SJSA1 (cell line): Measurements from ENCODE around the gene TEDDM1. TPM values are rescaled to one million over a fixed set of nuclear protein-coding genes. Genes with fewer than 3 reads are reported as not detected.

Experiments used
- DNase-seq, 2 experiments: peaks; one replicate each; pipeline ENCODE4 v3.0.0-alpha.2; 2015 to 2020; ENCODE audit warnings: low spot score in 2 of 2, low read depth in 1 of 2
- H3K27ac ChIP-seq: fragments of 250-450 bp; sonication (Bioruptor Pico); 2 replicates; pipeline ENCODE4 v1.5.1; 2020; ENCODE audit warnings: mild to moderate bottlenecking, moderate library complexity
- H3K27me3 ChIP-seq: fragments of 250-450 bp; sonication (Bioruptor Pico); replicated peaks from 2 replicates; pipeline ENCODE4 v1.5.1; 2020; ENCODE audit warnings: mild to moderate bottlenecking, moderate library complexity
- H3K36me3 ChIP-seq: fragments of 250-450 bp; sonication (Bioruptor Pico); 2 replicates; pipeline ENCODE4 v1.5.1; 2020; ENCODE audit warnings: mild to moderate bottlenecking
- H3K4me1 ChIP-seq: fragments of 250-450 bp; sonication (Bioruptor Pico); replicated peaks from 2 replicates; pipeline ENCODE4 v1.6.1; 2021; ENCODE audit warnings: mild to moderate bottlenecking
- H3K4me3 ChIP-seq: fragments of 250-450 bp; sonication (Bioruptor Pico); 2 replicates; pipeline ENCODE4 v1.5.1; 2020; ENCODE audit warnings: mild to moderate bottlenecking
- H3K9me3 ChIP-seq: fragments of 250-450 bp; sonication (Bioruptor Pico); replicated peaks from 2 replicates; pipeline ENCODE4 v1.5.1; 2020; ENCODE audit warnings: mild to moderate bottlenecking
- total RNA-seq: library from RNA; depleted of rRNA; stranded (reverse); fragments of >200 nt; shearing (Covaris generic); gene quantifications from 2 replicates; pipeline ENCODE4 v1.2.3, GENCODE V29; 2014

TEDDM1 gene
- total RNA-seq, 1 experiment from 2014 or later = not detected

DNA sequence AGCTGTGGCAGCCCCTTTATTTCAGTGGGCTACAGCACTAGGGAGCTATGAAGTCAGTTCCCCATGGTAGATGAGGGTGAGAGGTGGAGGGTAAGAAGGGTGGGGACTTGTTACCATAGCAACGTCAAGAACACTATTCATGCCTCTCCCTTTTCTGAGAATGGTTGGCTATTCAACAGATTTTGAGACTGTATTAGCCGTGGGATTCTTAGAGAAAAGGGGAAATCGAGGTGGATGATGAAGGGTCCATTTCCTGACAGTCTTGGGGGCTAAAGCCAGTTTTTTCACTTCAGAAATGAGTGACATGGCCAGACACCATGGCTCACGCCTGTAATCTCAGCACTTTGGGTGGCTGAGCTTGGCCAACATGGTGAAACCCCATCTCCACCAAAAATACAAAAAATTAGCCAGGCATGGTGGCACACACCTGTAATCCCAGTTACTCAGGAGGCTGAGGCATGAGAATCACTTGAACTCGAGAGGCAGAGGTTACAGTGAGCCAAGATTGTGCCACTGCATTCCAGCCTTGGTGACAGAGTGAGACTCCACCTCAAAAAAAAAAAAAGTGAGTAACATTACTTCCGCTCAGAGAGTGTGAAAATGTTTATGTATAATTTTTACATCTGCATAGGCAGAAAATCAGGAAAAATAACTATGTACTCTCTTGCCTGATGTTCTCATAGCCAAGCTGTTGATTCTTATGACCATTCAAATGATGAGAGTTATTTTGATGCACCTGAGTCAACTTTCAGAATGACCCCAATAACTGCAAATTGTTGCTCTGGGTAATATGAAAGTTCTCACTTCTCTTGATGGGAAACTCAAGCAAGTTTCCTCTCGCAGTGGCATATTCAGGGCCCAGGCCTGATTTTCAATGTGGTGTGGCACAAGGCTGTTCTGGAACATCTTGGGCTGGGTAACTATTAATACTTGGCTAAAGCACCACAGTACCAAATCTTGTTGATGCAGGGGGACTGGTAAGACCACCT lies 26.3 kb upstream of the TEDDM1 start:
- Histone ChIP-seq H3K27me3 (no peaks in the 10 kb centered on the region), H3K9me3 (no peaks in the 10 kb centered on the region), H3K27ac (no peak overlapping the region), H3K4me1 (no peaks in the 10 kb centered on the region), H3K4me3 (no peak overlapping the region), H3K36me3 (no peaks in the 10 kb centered on the region)
- DNase-seq = no peak

DNA sequence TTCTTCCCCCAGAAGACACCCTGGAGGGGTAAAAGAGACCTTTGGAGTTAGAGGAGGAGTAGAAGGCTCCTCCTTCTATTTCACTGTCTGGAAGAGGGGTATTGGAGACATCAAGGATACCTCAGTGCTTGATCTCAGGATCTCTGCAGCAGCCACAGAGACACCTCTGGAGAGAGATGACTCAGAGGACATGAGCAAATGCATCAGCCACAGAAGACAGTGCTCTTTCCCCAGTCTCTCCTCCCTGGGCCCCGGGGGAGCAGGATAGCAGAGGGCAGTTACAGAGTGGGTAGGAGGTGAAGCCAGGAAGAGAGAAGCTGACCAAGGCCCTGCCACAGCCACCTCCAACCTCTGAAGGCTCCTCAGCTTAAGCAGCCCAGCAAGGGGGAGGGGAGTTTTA lies 15.3 kb upstream of the TEDDM1 start:
- H3K36me3 ChIP-seq = no peaks in the 10 kb centered on the region
- H3K27ac ChIP-seq = no peak overlapping the region
- no peak for DNase-seq
- H3K4me3 ChIP-seq = no peak overlapping the region
- no peaks in the 10 kb centered on the region for H3K4me1 ChIP-seq
- H3K9me3 ChIP-seq = no peaks in the 10 kb centered on the region
- H3K27me3 ChIP-seq = 0 out of 2 replicates have a peak, but pooled peaks cover 3% of the 10 kb centered on the region

DNA sequence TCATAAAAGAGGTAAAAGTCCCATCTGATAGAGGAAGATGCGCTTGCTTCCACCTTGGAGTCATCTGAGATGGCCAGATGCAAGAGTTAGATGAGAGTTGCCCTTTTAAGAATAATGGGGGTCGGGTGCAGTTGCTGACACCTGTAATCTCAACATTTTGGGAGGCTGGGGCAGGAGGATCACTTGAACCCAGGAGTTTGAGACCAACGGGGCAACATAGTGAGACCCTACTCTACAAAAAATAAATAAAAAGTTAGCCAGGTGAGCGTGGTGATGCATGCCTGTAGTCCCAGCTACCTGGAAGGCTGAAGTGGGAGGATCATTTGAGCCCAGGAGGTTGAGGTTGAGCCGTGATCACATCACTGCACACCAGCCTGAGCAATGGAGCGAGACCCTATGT lies 13.5 kb upstream of the TEDDM1 start:
- H3K4me3 ChIP-seq = no peak overlapping the region
- H3K4me1 ChIP-seq = no peaks in the 10 kb centered on the region
- DNase-seq = no peak
- H3K27me3 ChIP-seq = 0 out of 2 replicates have a peak, but pooled peaks cover 3% of the 10 kb centered on the region
- H3K9me3 ChIP-seq = no peaks in the 10 kb centered on the region
- H3K27ac ChIP-seq = no peak overlapping the region
- no peaks in the 10 kb centered on the region for H3K36me3 ChIP-seq

DNA sequence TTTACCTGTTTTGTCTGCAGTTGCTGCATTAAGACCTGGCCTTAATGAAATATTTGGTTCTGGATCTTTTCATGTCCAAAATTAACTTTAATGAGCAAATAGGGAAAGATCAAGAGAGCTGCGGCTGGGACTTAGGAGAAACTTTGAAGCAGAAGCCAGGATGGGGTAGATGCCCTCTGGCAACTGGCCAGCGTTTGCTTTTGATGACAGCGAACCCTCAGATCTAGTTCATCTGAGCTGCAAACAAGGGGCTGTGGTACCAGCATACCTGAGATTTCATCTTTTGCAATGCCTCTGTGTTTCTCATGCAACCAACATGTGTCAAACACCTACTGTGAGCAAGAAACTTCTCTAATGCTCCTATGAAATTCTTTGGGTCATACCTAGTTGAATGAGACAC lies 13.0 kb upstream of the TEDDM1 start:
- Histone ChIP-seq H3K27ac (no peak overlapping the region), H3K9me3 (no peaks in the 10 kb centered on the region), H3K4me3 (no peak overlapping the region), H3K4me1 (no peaks in the 10 kb centered on the region), H3K27me3 (0 out of 2 replicates have a peak, but pooled peaks cover 3% of the 10 kb centered on the region), H3K36me3 (no peaks in the 10 kb centered on the region)
- no peak for DNase-seq

GRCh38 chr1:182410620-182411273 lies 10.3 kb upstream of the TEDDM1 start:
- H3K4me3 ChIP-seq = no peak overlapping the region
- H3K36me3 ChIP-seq = no peaks in the 10 kb centered on the region
- H3K27ac ChIP-seq = no peak overlapping the region
- no peaks in the 10 kb centered on the region for H3K9me3 ChIP-seq
- no peaks in the 10 kb centered on the region for H3K4me1 ChIP-seq
- DNase-seq = no peak
- no peaks in the 10 kb centered on the region for H3K27me3 ChIP-seq

GRCh38 chr1:182410138-182410537 lies 9.7 kb upstream of the TEDDM1 start:
- H3K36me3 ChIP-seq = no peaks in the 10 kb centered on the region
- DNase-seq = no peak
- H3K9me3 ChIP-seq = no peaks in the 10 kb centered on the region
- no peaks in the 10 kb centered on the region for H3K4me1 ChIP-seq
- H3K27me3 ChIP-seq = no peaks in the 10 kb centered on the region
- no peak overlapping the region for H3K4me3 ChIP-seq
- H3K27ac ChIP-seq = no peak overlapping the region

GRCh38 chr1:182408435-182409075 lies 8.1 kb upstream of the TEDDM1 start:
- Histone ChIP-seq H3K27ac (no peak overlapping the region), H3K9me3 (no peaks in the 10 kb centered on the region), H3K4me3 (no peak overlapping the region), H3K4me1 (no peaks in the 10 kb centered on the region), H3K27me3 (no peaks in the 10 kb centered on the region), H3K36me3 (no peaks in the 10 kb centered on the region)
- no peak for DNase-seq

DNA sequence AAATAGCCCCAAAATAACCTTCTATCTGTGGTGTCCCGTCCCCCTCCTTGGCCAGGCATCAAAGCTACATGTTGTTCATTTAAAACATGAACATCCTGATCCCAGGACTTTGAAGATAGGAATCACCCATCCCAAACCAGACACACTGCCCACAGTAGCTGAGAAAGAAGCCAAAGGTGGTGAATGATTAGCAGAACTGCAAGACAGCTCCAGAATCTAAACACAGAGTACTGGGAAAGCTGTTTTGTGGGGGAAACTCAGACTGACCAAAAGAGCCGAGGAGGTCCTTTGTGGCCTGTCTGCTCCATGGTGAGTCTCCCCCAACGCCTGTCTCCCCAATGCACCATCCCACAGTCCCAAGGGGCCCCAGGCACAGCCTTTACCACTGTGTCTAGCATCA lies 7.3 kb upstream of the TEDDM1 start:
- Histone ChIP-seq H3K27ac (no peak overlapping the region), H3K27me3 (no peaks in the 10 kb centered on the region), H3K9me3 (no peaks in the 10 kb centered on the region), H3K4me1 (no peaks in the 10 kb centered on the region), H3K4me3 (no peak overlapping the region), H3K36me3 (no peaks in the 10 kb centered on the region)
- DNase-seq = no peak

DNA sequence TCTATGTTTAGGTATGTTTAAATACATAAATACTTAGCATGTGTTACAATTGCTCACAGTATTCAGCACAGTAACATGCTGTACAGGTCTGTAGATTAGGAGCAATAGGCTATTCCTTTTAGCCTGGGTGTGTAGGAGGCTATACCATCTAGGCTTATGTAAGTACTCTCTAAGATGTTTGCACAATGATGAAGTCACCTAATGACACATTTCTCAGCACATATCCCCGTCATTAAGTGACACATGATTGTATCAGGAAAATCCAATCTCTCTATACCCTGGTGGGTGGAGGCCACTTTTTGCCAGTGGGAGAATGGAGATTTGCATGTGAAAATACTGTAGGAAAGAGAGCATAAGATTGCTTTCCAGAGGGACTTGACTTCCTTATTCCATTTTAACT lies 5.5 kb upstream of the TEDDM1 start:
- H3K36me3 ChIP-seq = no peaks in the 10 kb centered on the region
- H3K9me3 ChIP-seq = no peaks in the 10 kb centered on the region
- H3K27ac ChIP-seq = no peak overlapping the region
- H3K4me1 ChIP-seq = no peaks in the 10 kb centered on the region
- H3K4me3 ChIP-seq = no peak overlapping the region
- DNase-seq = no peak
- H3K27me3 ChIP-seq = no peaks in the 10 kb centered on the region

GRCh38 chr1:182405578-182405977 lies 5.1 kb upstream of the TEDDM1 start:
- DNase-seq = no peak
- Histone ChIP-seq H3K4me3 (no peak overlapping the region), H3K36me3 (no peaks in the 10 kb centered on the region)

DNA sequence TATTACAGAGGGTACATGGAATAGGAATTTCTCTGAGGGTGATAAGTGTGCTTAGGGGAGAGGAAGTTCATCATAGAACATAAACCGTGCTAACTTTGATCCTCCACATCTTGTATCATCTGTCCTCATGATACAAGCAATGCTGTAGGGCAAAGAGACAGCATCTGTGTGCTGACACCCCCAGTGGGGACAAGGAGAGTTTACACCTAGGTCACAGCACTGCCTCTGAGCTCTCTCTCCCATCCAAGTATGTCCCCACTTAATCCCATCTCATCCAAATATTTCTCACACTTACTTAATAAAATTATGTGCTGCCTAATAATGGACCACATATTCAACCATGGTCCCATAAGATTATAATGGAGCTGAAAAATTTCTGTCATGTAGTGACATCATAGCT lies 4.3 kb upstream of the TEDDM1 start:
- H3K9me3 ChIP-seq = no peaks in the 10 kb centered on the region
- H3K27me3 ChIP-seq = no peaks in the 10 kb centered on the region
- no peaks in the 10 kb centered on the region for H3K36me3 ChIP-seq
- no peak overlapping the region for H3K4me3 ChIP-seq
- no peaks in the 10 kb centered on the region for H3K4me1 ChIP-seq
- no peak for DNase-seq
- H3K27ac ChIP-seq = no peak overlapping the region

More at GRCh38 chr1:182405578-182405977, 5.1 kb upstream of the TEDDM1 start:
- Histone ChIP-seq H3K27ac (no peak overlapping the region), H3K4me1 (no peaks in the 10 kb centered on the region), H3K9me3 (no peaks in the 10 kb centered on the region), H3K27me3 (no peaks in the 10 kb centered on the region)

- Histone ChIP-seq H3K27me3 (no peaks in the 10 kb centered on the region), H3K9me3 (no peaks in the 10 kb centered on the region), H3K4me1 (no peaks in the 10 kb centered on the region), H3K36me3 (no peaks in the 10 kb centered on the region), H3K27ac (no peak overlapping the region), H3K4me3 (no peak overlapping the region)
- DNase-seq = no peak
Observed at GRCh38 chr1:182397653-182398393, 2.6 kb downstream of the TEDDM1 start.

- H3K27ac ChIP-seq = no peak overlapping the region
- H3K27me3 ChIP-seq = no peaks in the 10 kb centered on the region
- no peaks in the 10 kb centered on the region for H3K9me3 ChIP-seq
- no peak overlapping the region for H3K4me3 ChIP-seq
- H3K36me3 ChIP-seq = peaks cover 6% of the 10 kb centered on the region; the same call in 1 of the 2 replicates
- DNase-seq = no peak
- H3K4me1 ChIP-seq = peaks cover 4% of the 10 kb centered on the region; the same call in 1 of the 2 replicates
Observed at GRCh38 chr1:182395906-182396305, 4.6 kb downstream of the TEDDM1 start.
